Measurements from ENCODE around the gene YES1. TPM values are rescaled to one million over a fixed set of nuclear protein-coding genes. Genes with fewer than 3 reads are reported as not detected.

YES1 gene
- total and polyA plus RNA-seq, 2 of the 13 experiments (the other 11 are each of a cell fraction or from before 2014, with no cell fraction given): 17.2 to 70.8 TPM

GRCh38 chr18:824179-824578 is 12.1 kb upstream of the YES1 start (continued):
- TF ChIP-seq PRDM4 (CRISPR knock-in tag; IDR thresholded peaks at IDR 0.05; ENCODE audit: borderline replicate concordance) (no peak), ZNF781 (CRISPR knock-in tag; IDR thresholded peaks at IDR 0.05; ENCODE audit: borderline replicate concordance, not compliant biosample characterization) (no peak), ZNF737 (CRISPR knock-in tag; IDR thresholded peaks at IDR 0.05; ENCODE audit: borderline replicate concordance) (no peak), MYC (CRISPR knock-in tag; IDR thresholded peaks at IDR 0.05; ENCODE audit: borderline replicate concordance) (no peak), ZNF446 (CRISPR knock-in tag; IDR thresholded peaks at IDR 0.05) (no peak), HNF1A (IDR thresholded peaks at IDR 0.05; ENCODE audit: low read depth) (no peak), HNF1A (CRISPR knock-in tag; IDR thresholded peaks at IDR 0.05; ENCODE audit: borderline replicate concordance) (no peak), ZBTB10 (CRISPR knock-in tag; IDR thresholded peaks at IDR 0.05; ENCODE audit: borderline replicate concordance) (no peak), SAP130 (CRISPR knock-in tag; IDR thresholded peaks at IDR 0.05; ENCODE audit: low read depth) (0 out of 2 replicates have a peak, but pooled peaks have one; percentile 41), ZNF687 (CRISPR knock-in tag; IDR thresholded peaks at IDR 0.05) (no peak), CEBPZ (IDR thresholded peaks at IDR 0.05; ENCODE audit: low read length) (no peak)

Measured in HepG2 (cell line).